NOMO-1 treated with dmso at 0.1 percent for 144 hours (cell line): ENCODE results near the gene TSFM.
A peak's percentile ranks its signal among the peaks of the same experiment; 100 is the strongest.

Experiments
- DNase-seq: peaks from one replicate; lab custom pipeline; 2025; ENCODE audit not compliant: unreplicated experiment; lab: John Stamatoyannopoulos, UW

TSFM gene

GRCh38 chr12:57777911-57778310, 4.7 kb upstream of the TSFM start:
- no peak for DNase-seq

DNA sequence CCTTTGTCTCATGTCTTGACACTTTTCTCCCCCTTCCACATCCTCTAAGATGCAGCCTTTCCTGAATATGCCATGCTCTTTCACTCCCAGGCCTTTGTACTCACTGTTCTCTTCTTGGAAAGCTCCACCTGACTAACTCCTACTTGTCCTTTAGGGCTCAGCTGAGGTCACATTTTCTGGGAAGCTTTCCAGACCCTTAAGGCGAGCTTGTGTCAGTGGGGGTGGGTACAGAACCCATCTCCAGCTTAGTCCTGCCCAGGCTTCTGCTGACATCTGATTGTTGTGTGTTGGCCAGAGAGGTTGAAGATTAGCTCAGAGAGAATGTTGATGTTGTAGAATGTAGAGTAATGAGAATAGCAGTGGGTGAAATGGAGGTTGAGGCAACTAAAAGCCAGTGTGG, 2.9 kb upstream of the TSFM start:
- no peak for DNase-seq

DNA sequence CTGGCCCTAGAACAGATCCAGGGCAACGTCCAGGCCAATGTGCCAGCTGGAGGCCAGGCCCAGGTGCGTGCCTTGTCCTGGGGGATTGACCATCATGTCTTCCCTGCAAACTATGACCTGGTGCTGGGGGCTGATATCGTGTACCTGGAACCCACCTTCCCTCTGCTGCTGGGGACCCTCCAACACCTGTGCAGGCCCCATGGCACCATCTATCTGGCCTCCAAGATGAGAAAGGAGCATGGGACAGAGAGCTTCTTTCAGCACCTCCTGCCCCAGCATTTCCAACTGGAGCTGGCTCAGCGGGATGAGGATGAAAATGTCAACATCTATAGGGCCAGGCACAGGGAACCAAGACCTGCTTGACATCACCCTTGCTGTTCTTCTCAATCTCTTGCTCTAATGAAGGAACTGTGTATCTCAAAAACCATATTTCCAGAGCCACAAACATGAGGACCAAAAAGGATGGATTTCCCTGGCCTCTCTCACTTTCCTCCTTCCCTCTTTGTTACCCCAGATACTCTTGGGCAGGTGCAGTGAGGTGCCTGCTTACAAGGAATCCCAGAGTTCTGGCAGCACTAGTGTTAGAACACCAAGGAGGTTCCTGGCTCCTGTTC, 2.2 kb upstream of the TSFM start:
- DNase-seq, result no peak

DNA sequence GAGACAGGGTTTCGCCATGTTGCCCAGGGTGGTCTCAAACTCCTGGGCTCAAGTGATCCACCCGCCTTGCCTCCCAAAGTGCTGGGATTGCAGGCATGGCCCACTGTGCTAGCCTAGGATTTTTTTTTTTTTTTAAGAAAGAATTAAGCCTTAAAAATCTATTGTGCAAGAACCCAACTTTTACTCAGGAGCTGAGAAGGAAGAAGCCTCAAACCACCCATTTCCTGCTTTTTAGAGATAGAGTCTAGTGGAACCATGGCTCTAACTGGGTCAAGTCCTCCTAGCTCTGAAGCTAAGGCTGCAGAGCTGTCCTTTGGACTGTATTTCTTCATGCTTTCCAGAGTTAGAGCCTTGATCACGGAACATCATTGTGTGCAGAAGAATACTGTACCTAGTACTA, 1.3 kb upstream of the TSFM start:
- peak; percentile 33 for DNase-seq

GRCh38 chr12:57781801-57782200, 786 bp upstream of the TSFM start:
- DNase-seq, result no peak

GRCh38 chr12:57782243-57782607, 362 bp upstream of the TSFM start:
- no peak for DNase-seq

DNA sequence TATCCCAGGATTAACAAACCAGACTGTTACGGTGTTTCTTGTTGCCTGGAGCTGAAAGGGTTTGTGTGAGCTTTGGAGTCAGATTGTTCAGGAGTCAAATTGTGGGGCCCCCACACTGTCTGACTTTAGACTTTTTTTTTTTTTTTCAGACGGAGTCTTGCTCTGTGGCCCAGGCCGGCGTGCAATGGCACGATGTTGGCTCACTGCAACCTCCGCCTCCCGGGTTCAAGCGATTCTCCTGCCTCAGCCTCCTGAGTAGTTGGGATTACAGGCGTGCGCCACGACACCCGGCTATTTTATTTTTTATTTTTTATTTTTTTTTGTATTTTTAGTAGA, 847 bp downstream of the TSFM start:
- no peak for DNase-seq

- no peak for DNase-seq
Observed at GRCh38 chr12:57783861-57784260, 1.3 kb downstream of the TSFM start.

DNA sequence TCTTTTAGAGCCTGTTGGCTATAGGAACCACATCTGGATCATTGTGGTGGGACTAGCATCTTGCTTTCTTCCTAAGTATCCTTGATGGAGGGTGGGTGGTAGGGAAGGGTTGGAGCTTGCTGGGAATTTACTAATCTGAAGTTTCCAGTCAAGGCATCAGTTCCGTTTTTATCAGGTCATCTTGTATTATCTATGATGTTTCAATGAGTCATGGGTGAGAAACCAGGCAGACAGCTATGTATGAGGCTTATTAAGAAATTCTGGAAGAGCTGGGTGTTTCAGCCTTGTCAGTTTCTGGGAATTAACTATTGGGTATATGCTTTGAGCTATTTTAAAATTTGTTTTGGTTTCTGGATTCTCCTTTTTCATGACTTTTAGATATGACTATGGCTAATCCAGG, 11.3 kb downstream of the TSFM start:
- no peak for DNase-seq

DNA sequence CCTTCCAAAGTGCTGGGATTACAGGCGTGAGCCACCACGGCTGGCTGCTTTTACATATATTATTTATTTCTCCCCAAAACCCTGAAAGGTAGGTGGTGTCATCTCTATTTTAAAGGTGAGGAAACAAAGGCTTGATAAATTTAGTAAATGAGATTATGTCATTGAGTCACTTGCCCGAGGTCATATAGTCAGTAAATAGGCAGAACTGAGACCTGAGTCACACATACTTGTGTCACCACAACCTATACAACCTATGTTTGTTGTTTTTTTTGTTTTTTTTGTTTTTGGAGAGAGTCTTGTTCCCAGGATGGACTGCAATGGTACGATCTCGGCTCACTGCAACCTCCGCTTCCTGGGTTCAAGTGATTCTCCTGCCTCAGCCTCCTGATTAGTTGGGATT, 12.8 kb downstream of the TSFM start:
- no peak for DNase-seq

GRCh38 chr12:57796996-57797395, 14.4 kb downstream of the TSFM start:
- DNase-seq, result no peak

DNA sequence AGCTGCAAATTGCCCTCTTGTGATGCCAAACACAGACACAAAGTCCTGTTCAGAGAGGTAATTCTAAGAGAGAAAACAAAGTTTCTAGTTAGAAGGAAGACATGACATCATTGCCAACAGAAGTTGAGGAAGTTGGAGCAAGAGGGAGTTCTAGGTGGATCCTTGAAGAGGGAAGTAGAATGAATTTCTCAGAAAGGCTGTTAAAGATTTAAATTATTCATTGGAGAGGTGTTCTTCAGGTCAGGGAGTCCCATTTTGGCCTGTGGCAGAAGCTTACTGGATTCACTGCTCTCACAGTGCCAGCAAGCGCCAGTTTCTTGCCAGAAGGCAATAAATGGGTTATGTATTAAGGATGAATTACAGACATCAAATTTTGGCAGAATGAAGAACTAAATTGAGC, 15.3 kb downstream of the TSFM start:
- DNase-seq, result no peak

DNA sequence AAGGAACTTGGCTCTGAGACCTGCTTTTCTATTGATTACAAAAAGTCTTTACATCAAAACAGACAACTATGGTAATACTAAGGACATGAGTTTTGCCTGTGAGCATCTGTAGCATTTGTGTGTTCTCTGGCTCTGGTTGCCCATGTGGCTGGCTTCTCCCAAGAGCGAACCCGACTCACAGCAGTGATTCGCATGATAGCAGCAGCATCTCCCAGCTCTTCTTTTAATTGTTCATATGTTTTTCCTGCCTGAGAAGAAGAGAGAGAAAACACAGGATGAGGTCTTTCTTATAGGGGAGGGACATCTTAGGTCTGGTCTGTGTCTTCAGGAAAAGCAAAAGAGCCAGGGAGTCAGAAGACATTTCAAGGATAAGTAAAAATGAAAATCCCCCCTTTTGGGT, 18.4 kb downstream of the TSFM start:
- no peak for DNase-seq

GRCh38 chr12:57802607-57803006, 20.0 kb downstream of the TSFM start:
- no peak for DNase-seq

DNA sequence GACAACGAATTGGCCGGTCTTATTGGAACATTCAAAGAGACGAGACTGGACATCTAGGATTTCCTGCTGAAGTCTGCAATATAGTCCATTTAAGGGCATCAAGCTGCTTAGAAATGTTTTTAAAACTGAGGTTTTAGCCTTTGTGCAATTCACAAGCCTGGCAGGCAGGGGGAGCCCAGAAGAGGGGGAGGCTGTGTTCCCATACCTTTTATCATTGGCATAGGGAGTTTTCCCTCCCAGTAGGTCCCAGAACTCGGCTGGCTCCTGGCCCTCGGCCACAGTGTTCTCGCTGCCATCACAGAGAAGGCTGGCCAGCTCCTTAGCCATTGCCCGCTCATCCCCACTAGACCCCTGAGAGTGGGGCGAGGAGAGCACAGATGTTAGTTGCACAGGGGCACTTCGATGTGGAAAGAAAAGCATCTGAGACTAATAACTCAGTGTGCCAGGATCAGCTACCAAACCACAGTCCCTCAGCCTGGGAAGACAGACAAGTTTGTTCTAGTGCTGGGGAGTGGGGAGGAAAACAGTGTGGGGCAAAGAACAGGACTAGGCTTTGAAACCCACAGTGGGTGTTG, 20.8 kb downstream of the TSFM start:
- no peak for DNase-seq

- no peak for DNase-seq
Observed at GRCh38 chr12:57806677-57807076, 24.1 kb downstream of the TSFM start.

DNA sequence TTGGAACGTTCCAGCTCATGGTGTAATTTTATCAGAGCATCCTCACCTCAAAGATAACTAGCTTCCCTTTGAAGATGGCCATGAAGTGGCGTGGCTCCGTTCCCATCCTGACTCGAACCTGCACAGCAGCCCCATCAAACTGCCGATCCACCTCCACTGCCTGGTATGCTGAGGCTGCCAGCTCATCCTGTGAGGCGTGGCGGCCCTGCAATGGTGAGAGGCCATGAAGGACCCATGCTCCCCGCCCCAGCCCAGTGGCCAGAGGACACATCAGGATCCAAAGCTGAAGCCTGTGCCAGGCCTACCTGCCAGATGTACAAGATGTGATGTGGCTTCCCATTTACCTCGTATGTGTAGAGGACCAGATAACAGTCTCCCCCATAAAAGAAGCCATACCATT, 24.7 kb downstream of the TSFM start:
- no peak for DNase-seq

DNA sequence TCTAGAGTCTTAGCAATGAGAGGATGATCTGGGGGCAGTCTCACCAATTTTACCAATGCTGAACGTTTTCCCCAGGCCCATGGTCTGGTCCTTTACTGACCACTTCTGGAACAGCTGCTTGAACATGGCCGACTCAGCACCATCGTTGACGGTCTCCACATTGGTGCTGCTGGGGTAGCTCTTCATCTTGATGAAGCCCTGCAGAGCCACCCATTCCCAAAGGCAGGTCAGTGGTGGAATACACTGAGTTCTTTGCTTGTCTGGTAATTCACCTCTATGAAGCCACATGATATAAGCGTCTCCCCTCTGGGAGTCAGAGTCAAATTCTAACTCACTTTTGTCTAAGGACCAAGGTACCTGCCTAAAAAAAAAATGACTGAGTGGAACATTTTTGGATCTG, 25.8 kb downstream of the TSFM start:
- no peak for DNase-seq

GRCh38 chr12:57809425-57809824, 26.8 kb downstream of the TSFM start:
- DNase-seq, result no peak

DNA sequence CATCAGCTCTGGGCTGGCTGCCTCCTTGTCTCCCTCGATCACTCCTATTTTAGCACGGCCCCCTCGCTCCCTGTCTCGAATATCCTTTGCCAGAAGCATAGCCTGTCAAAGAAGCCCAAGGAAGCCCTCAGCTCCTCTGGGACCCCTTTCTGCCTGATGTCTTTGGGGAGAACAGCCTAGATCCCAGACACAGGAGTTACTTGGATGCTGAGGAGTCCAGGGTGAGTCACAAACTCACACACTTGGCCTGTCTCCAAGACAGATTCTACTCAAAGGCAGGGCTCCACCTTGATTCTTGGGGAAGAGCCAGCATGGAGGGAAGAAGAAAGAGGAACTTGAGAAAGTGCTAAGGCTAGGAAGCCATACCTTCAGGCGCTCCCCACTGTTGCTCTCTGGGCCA, 27.9 kb downstream of the TSFM start:
- no peak for DNase-seq

DNA sequence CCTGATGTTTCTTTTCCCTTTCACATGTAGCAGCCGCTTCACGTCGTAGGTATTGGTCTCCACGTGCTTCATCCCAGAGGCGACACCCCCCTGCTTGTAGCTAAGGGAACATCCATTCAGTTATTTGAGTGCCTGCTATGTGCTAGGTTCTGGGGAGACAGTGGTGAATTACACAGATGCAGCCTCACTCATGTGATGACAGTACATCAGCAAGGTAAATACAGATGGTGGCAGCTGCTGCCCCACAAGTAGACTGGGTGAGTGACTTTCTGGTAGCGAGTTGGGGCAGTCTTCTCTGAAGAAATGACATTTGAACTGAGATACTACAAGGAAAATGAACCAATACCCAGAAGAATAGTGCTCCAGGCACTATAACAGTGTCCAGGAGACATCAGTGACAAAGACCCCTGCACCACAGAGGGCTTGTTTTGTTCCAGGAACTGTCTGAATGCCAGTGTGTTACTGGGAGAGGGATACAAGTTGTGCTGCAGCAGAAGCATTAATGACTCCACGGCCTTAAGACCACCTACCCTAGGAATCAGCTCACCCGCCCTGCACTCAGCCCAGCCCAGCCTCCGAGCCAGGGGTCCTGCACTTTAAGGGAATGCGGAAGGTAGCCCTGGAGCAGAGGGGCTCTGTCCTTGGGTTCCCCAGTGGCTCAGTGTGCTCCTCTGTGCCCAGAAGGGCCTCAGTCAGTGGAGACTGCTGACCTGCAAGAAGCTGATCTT, 28.6 kb downstream of the TSFM start:
- DNase-seq, result no peak

- DNase-seq, result no peak
Observed at GRCh38 chr12:57813111-57813970, 30.8 kb downstream of the TSFM start.
